Measurements from ENCODE around the gene BEAN1.

DNA sequence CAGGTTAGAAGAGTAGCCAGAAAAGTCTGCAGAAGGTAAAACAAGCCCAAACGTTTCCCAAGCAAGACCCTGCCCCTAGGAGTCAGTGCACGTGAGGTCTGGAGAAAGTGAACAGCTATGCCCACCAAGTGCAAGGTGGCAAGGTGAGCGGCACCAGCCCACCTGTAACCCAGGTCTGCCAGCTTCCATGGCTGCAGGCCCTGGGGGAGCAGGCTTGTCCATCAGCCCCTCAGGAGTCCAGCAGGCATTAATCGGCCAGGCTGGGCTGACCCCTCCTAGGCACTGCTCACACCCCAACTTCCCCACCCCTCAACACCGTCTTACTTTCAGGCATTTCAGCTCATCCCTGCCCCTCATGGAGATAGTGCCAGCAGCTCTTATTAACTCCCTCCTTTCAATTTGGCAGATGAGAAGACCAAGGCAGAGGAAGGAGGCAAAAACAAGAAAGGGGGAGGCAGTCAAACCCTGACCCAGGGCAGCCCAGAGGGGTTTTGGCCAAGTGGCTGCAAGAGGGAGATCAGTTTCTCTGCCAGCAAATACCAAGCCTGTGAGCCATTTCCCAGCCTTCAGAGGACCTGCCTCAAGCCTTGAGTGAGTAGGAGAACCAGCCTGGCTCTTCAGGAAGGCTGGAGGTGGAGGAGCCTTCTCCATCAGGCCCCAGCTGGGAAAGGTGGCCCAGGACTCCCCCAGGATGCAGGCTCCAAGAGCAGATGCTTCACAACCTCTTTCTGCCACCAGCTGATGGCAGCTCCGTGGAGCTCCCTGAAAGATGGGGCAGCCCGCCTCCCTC is 14.7 kb downstream of the BEAN1 start:
- TF ChIP-seq, protein P1, sequence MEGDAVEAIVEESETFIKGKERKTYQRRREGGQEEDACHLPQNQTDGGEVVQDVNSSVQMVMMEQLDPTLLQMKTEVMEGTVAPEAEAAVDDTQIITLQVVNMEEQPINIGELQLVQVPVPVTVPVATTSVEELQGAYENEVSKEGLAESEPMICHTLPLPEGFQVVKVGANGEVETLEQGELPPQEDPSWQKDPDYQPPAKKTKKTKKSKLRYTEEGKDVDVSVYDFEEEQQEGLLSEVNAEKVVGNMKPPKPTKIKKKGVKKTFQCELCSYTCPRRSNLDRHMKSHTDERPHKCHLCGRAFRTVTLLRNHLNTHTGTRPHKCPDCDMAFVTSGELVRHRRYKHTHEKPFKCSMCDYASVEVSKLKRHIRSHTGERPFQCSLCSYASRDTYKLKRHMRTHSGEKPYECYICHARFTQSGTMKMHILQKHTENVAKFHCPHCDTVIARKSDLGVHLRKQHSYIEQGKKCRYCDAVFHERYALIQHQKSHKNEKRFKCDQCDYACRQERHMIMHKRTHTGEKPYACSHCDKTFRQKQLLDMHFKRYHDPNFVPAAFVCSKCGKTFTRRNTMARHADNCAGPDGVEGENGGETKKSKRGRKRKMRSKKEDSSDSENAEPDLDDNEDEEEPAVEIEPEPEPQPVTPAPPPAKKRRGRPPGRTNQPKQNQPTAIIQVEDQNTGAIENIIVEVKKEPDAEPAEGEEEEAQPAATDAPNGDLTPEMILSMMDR (IDR thresholded peaks at IDR 0.05; ENCODE audit: poor library complexity, severe bottlenecking) = no peak
- TF ChIP-seq RAD21 (conservative IDR thresholded peaks at IDR 0.05) (no peak), EZH2 (IDR thresholded peaks at IDR 0.05; ENCODE audit: borderline replicate concordance, insufficient read depth, low read length, poor library complexity, severe bottlenecking) (no peak), TAF1 (IDR thresholded peaks at IDR 0.05; ENCODE audit: low read depth) (no peak)
